ENCODE measurements around the gene TAC1. TPM values are rescaled to one million over a fixed set of nuclear protein-coding genes. Genes with fewer than 3 reads are reported as not detected.
"Not testable (repeated sequence)": the region's sequence is repeated elsewhere in the genome, so short reads cannot be mapped to it uniquely, and the experiment has no call there.

Gene TAC1
- total RNA-seq, 1 donor from 2014 or later = not detected

DNA sequence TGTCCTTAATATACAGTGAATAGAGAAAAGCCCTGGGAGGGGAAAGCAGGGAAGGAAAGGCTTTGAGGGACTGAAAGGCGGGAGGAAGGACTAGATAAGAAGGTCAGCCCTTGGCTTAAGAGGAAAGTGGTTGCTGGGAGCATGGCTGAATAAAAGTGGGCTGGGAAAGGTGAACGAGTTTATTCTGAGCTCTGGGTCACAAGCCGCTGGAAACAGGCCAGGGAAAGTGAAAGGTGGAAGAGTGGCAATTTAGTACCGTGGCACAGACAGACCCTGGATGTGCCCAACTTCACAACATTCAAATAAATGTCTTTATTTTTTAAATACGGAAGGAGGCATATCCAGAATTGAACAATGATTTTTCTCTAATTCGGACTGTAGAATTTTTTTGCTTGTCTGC, 39.7 kb downstream of the TAC1 start:
- no peaks in the 10 kb centered on the region for H3K4me1 Mint-ChIP-seq (ENCODE audit: low read depth)
- H3K27ac Mint-ChIP-seq (ENCODE audit: unreplicated experiment) = no peak overlapping the region
- DNase-seq (ENCODE audit: low spot score) = no peak
- no peaks in the 10 kb centered on the region for H3K9me3 Mint-ChIP-seq (ENCODE audit: low read depth)
- TF ChIP-seq, protein P1, sequence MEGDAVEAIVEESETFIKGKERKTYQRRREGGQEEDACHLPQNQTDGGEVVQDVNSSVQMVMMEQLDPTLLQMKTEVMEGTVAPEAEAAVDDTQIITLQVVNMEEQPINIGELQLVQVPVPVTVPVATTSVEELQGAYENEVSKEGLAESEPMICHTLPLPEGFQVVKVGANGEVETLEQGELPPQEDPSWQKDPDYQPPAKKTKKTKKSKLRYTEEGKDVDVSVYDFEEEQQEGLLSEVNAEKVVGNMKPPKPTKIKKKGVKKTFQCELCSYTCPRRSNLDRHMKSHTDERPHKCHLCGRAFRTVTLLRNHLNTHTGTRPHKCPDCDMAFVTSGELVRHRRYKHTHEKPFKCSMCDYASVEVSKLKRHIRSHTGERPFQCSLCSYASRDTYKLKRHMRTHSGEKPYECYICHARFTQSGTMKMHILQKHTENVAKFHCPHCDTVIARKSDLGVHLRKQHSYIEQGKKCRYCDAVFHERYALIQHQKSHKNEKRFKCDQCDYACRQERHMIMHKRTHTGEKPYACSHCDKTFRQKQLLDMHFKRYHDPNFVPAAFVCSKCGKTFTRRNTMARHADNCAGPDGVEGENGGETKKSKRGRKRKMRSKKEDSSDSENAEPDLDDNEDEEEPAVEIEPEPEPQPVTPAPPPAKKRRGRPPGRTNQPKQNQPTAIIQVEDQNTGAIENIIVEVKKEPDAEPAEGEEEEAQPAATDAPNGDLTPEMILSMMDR (IDR thresholded peaks at IDR 0.05) = no peak
- no peaks in the 10 kb centered on the region for H3K36me3 Mint-ChIP-seq (ENCODE audit: low read depth)
- peaks cover 5% of the 10 kb centered on the region for H3K27me3 Mint-ChIP-seq (ENCODE audit: low read depth)
- no peak overlapping the region for H3K4me3 Mint-ChIP-seq (ENCODE audit: unreplicated experiment)

DNA sequence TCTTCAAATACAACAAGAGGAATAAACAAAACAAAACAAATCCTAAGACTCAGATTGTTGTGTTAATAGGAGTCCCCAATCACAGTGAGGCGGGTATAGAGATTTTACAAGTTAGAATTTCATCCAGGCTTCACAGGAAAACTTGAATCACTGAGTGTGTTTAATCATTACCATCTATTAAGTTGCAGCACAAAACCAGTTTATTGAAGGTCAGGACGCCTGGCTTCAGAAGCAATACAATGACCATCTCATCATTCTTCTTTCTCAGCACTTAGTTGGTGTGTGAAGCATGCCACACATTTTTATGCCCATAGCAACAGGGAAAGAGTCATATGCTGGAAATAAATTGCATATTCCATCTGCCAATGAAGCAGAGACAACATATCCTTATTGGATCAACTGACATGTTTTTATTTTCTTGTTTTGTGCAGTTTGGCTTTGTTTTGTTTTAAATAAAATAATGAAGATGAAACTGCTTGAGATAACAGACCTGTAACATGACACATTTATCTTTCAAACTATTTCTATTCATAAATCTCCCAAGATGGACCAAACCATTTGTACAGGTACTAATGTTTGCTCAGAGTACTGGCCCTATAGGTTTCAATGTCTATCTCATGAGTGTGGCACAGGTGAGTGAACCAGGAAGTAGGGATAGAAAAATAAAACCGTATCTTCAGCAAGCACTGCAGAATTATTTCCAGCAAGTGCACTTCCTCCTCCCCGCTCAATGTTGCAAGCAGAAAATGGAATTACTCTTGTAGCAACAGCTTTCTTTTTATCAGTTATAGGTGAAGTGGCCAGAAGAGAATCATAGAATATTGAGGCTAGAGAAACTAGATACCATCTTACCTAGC, 40.4 kb downstream of the TAC1 start:
- TF ChIP-seq, protein P1 (IDR thresholded peaks at IDR 0.05) = no peak
- H3K9me3 Mint-ChIP-seq (ENCODE audit: low read depth) = no peaks in the 10 kb centered on the region
- no peaks in the 10 kb centered on the region for H3K36me3 Mint-ChIP-seq (ENCODE audit: low read depth)
- H3K4me1 Mint-ChIP-seq (ENCODE audit: low read depth) = no peaks in the 10 kb centered on the region
- no peak overlapping the region for H3K4me3 Mint-ChIP-seq (ENCODE audit: unreplicated experiment)
- H3K27ac Mint-ChIP-seq (ENCODE audit: unreplicated experiment) = no peak overlapping the region
- no peak for DNase-seq (ENCODE audit: low spot score)
- peaks cover 5% of the 10 kb centered on the region for H3K27me3 Mint-ChIP-seq (ENCODE audit: low read depth)

DNA sequence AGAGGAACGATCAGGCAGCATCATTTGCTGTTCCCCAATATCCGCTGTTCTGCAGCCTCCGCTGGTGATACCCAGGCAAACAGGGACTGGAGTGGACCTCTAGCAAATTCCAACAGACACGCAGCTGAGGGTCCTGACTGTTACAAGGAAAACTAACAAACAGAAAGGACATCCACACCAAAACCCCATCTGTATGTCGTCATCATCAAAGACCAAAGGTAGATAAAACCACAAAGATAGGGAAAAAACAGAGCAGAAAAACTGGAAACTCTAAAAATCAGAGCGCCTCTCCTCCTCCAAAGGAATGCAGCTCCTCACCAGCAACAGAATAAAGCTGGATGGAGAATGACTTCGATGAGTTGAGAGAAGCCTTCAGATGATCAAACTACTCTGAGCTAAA, 54.5 kb downstream of the TAC1 start:
- H3K27me3 Mint-ChIP-seq (ENCODE audit: low read depth); H3K4me3 Mint-ChIP-seq (ENCODE audit: unreplicated experiment); H3K27ac Mint-ChIP-seq (ENCODE audit: unreplicated experiment); H3K36me3 Mint-ChIP-seq (ENCODE audit: low read depth); H3K4me1 Mint-ChIP-seq (ENCODE audit: low read depth); DNase-seq (ENCODE audit: low spot score): not testable (repeated sequence)
- peaks cover 32% of the 10 kb centered on the region for H3K9me3 Mint-ChIP-seq (ENCODE audit: low read depth)

Other genes with a start within 250 kb of the TAC1 start
- gene ASNS, start 140.3 kb downstream of the TAC1 start, total RNA-seq = 28.4 to 238 TPM (median 216 TPM) in 3 replicates